DOHH2 (cell line): Measurements from ENCODE around the gene PLCB4.

Experiments
- H3F3A ChIP-seq: fragments of 200-600 bp; sonication (generic), shearing (Covaris generic); 2 replicates; pipeline ENCODE4 v1.6.0; 2016; ENCODE audit warnings: antibody characterized with exemption, mild to moderate bottlenecking; ENCODE audit not compliant: control insufficient read depth, insufficient read depth
- H3K27ac ChIP-seq: fragments of 200-600 bp; sonication (generic); 2 replicates; pipeline ENCODE4 v1.5.1; 2014; ENCODE audit warnings: low read depth, mild to moderate bottlenecking, low read length, moderate library complexity
- H3K27me3 ChIP-seq: fragments of 200-600 bp; sonication (generic); 2 replicates; pipeline ENCODE4 v1.6.1; 2014; ENCODE audit warnings: mild to moderate bottlenecking, low read length, mixed read lengths; ENCODE audit not compliant: control insufficient read depth
- H3K36me3 ChIP-seq: fragments of 200-600 bp; sonication (generic); 2 replicates; pipeline ENCODE4 v1.6.1; 2014; ENCODE audit warnings: mild to moderate bottlenecking, low read length, moderate library complexity, mixed read lengths; ENCODE audit not compliant: control insufficient read depth
- H3K4me1 ChIP-seq: fragments of 200-600 bp; sonication (generic); 2 replicates; pipeline ENCODE4 v1.6.1; 2014; ENCODE audit warnings: mild to moderate bottlenecking, low read length, mixed read lengths; ENCODE audit not compliant: control insufficient read depth
- H3K4me2 ChIP-seq: fragments of 200-600 bp; sonication (generic); 2 replicates; pipeline ENCODE4 v1.6.0; 2014; ENCODE audit warnings: mild to moderate bottlenecking, low read length, moderate library complexity
- H3K4me3 ChIP-seq: fragments of 200-600 bp; sonication (generic); 2 replicates; pipeline ENCODE4 v1.5.1; 2014; ENCODE audit warnings: mild to moderate bottlenecking, low read length, mixed read lengths
- H3K79me2 ChIP-seq: fragments of 200-600 bp; sonication (generic); 2 replicates; pipeline ENCODE4 v1.6.1; 2014; ENCODE audit warnings: mild to moderate bottlenecking, low read length, mixed read lengths; ENCODE audit not compliant: control insufficient read depth
- H3K9me2 ChIP-seq: fragments of 200-600 bp; sonication (generic); replicated peaks from 2 replicates; pipeline ENCODE4 v1.6.1; 2014; ENCODE audit warnings: mild to moderate bottlenecking, low read length, mixed read lengths; ENCODE audit not compliant: control insufficient read depth
- H3K9me3 ChIP-seq: fragments of 200-600 bp; sonication (generic); 2 replicates; pipeline ENCODE4 v1.6.1; 2014; ENCODE audit warnings: antibody characterized with exemption, low read length, mixed read lengths; ENCODE audit not compliant: control insufficient read depth, insufficient read depth
- H4K20me1 ChIP-seq: fragments of 200-600 bp; sonication (generic); 2 replicates; pipeline ENCODE4 v1.6.0; 2014; ENCODE audit warnings: low read depth, mild to moderate bottlenecking, antibody characterized with exemption, low read length, moderate library complexity; ENCODE audit not compliant: control insufficient read depth, insufficient read depth
- EZH2phosphoT487 ChIP-seq: fragments of 200-600 bp; sonication (generic); IDR thresholded peaks from 2 replicates; pipeline ENCODE4 v1.6.1; 2017; ENCODE audit warnings: borderline replicate concordance, mild to moderate bottlenecking, antibody characterized with exemption, low read length, moderate library complexity, mixed read lengths
- TF ChIP-seq, protein P1 (sequence below): fragments of 200-600 bp; sonication (generic); IDR thresholded peaks from one replicate; pipeline ENCODE4 v1.5.1; 2014; ENCODE audit warnings: antibody characterized with exemption, mild to moderate bottlenecking, low read depth, low read length; ENCODE audit not compliant: poor library complexity, severe bottlenecking

Gene PLCB4

DNA sequence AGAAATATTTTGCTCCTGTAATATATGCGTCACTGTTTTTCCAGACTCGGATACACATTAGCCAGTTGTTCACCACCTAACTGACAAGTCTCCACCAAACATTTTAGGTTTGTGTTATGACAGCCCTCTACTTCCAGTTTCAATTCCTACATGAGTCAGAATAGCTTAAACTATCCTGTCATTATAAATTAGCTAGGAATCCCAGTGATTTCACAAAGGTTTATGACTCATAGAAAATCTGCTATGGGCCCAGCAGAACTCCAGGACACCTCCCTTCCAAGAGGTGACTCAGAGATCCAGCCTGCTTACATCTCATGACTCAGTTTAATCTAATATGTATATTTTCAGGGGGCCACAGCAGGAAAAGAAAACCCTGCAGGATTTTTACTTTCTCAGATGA lies 17.4 kb upstream of the PLCB4 start:
- Histone ChIP-seq H3K4me2 (no peak overlapping the region), H3K4me1 (no peaks in the 10 kb centered on the region), H3K9me3 (no peaks in the 10 kb centered on the region), H3K27ac (no peak overlapping the region), H3K27me3 (no peaks in the 10 kb centered on the region), H3F3A (no peaks in the 10 kb centered on the region), H4K20me1 (no peaks in the 10 kb centered on the region), H3K36me3 (no peaks in the 10 kb centered on the region), H3K9me2 (no peaks in the 10 kb centered on the region), H3K4me3 (no peak overlapping the region), H3K79me2 (no peaks in the 10 kb centered on the region)
- TF ChIP-seq EZH2phosphoT487 = no peak
- TF ChIP-seq, protein P1, sequence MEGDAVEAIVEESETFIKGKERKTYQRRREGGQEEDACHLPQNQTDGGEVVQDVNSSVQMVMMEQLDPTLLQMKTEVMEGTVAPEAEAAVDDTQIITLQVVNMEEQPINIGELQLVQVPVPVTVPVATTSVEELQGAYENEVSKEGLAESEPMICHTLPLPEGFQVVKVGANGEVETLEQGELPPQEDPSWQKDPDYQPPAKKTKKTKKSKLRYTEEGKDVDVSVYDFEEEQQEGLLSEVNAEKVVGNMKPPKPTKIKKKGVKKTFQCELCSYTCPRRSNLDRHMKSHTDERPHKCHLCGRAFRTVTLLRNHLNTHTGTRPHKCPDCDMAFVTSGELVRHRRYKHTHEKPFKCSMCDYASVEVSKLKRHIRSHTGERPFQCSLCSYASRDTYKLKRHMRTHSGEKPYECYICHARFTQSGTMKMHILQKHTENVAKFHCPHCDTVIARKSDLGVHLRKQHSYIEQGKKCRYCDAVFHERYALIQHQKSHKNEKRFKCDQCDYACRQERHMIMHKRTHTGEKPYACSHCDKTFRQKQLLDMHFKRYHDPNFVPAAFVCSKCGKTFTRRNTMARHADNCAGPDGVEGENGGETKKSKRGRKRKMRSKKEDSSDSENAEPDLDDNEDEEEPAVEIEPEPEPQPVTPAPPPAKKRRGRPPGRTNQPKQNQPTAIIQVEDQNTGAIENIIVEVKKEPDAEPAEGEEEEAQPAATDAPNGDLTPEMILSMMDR = no peak

DNA sequence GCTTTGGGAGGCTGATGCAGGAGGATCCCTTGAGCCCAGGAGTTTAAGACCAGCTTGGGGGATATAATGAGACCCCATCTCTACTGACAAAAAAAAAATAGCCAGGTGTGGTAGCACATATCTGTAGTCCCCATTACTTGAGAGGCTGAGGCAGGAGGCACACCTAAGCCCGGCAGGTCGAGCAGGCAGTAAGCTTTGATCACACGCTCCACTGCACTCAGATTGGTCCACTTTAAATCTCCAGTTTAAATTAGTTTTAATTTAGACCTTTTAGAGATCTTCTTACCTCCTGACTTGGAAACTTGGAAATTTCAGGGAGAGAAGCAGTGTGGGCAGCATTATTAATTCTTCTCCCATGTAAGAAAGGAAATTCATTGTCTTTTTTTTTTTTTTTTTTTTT lies 16.8 kb upstream of the PLCB4 start:
- Histone ChIP-seq H3K27ac (no peak overlapping the region), H3K36me3 (no peaks in the 10 kb centered on the region), H3K4me3 (no peak overlapping the region)

DNA sequence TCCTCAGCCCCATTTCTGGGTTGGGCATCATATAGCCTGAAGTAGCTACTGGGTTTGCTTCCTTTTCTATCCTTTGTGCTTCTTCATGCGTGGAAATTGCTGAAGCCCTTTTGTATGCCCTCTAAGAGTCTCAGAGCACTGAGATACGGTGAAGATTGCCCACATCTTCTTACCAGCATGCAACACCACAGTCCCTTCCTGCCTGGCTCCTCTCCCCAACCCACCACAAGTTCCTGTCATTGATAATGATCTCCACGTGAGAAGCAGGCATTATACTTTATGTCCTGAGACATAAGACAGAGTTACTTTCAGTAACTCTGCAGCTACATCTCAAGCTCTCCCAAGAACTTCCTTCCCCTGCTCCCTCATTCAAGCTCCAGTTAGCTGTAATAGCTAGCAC lies 15.8 kb upstream of the PLCB4 start:
- H3K27ac ChIP-seq = no peak overlapping the region
- H3K4me2 ChIP-seq = no peak overlapping the region

More for the DNA sequence above, 16.8 kb upstream of the PLCB4 start:
- Histone ChIP-seq H3K79me2 (no peaks in the 10 kb centered on the region), H3F3A (no peaks in the 10 kb centered on the region), H3K4me2 (no peak overlapping the region), H3K27me3 (no peaks in the 10 kb centered on the region), H3K9me3 (no peaks in the 10 kb centered on the region), H3K4me1 (no peaks in the 10 kb centered on the region), H3K9me2 (no peaks in the 10 kb centered on the region), H4K20me1 (no peaks in the 10 kb centered on the region)
- no peak for TF ChIP-seq EZH2phosphoT487
- TF ChIP-seq, protein P1 = no peak

More for the DNA sequence above, 15.8 kb upstream of the PLCB4 start:
- Histone ChIP-seq H3K36me3 (no peaks in the 10 kb centered on the region), H4K20me1 (no peaks in the 10 kb centered on the region), H3F3A (no peaks in the 10 kb centered on the region), H3K79me2 (no peaks in the 10 kb centered on the region), H3K9me2 (no peaks in the 10 kb centered on the region), H3K4me1 (no peaks in the 10 kb centered on the region), H3K4me3 (no peak overlapping the region), H3K9me3 (no peaks in the 10 kb centered on the region), H3K27me3 (no peaks in the 10 kb centered on the region)
- TF ChIP-seq, protein P1 = no peak
- TF ChIP-seq EZH2phosphoT487 = no peak
